Globus pallidus (tissue), 1 donor: ENCODE data around the gene ANGEL2.
"Not testable (repeated sequence)": the region's sequence is repeated elsewhere in the genome, so short reads cannot be mapped to it uniquely, and the experiment has no call there.

Source experiments
- DNase-seq: peaks from one replicate; pipeline ENCODE4 v3.0.0-alpha.2; 2015; ENCODE audit warnings: low spot score

Gene ANGEL2, protein sequence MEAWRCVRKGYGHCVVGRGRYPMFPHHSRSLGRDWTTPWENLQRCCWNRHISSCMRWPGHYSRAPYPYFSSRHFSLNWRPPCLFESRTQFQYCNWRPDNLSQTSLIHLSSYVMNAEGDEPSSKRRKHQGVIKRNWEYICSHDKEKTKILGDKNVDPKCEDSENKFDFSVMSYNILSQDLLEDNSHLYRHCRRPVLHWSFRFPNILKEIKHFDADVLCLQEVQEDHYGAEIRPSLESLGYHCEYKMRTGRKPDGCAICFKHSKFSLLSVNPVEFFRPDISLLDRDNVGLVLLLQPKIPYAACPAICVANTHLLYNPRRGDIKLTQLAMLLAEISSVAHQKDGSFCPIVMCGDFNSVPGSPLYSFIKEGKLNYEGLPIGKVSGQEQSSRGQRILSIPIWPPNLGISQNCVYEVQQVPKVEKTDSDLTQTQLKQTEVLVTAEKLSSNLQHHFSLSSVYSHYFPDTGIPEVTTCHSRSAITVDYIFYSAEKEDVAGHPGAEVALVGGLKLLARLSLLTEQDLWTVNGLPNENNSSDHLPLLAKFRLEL

DNA sequence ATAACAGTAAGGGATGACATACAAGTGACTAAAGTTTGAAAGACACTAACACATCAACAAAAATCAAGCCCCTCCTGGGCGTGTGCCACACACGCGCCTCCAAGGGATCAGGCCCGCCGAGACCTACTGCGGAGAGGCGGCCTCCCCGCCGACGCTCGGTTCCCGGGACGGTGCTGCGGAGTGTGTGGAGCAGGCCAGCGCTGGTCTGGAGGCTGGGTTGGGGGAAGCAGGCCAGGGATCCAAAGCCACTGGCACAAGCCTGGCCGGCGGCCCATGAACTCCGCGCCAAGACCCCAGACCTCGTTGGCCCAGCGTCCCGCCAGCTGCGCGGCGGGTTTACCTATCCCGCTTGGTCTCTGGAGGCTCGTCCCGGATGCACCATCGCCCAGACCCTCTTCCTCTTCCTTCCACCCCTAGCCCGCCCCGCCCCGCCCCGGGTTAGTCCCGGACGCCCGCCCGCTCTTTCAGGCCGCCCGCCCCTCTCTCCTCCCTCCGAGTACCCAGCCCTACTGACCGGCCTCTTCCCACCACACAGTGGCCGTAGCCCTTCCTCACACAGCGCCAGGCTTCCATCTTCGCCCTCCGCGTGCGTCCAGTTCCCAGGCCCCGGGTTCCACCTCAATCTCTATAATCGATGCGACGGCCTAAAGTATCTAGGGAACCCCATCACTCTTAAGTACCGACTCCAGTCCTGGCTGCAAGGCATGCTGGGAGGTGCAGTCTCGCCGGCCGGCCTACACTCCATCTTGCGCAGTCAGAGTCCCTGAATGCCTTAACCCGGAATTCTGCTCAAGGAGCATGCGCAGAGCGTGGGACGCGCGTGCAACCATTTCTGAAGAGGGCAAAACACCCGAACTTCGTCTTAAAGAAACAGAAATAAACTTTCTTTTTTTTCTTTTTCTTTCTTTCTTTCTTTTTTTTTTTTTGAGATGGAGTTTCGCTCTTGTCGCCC, at the start of gene ANGEL2:
TSS of gene ANGEL2 (minus strand) at position 769 of the 952 bp plus-strand sequence. CDS start at position 573, 196 bp downstream.
- peak; percentile 98 for DNase-seq

DNA sequence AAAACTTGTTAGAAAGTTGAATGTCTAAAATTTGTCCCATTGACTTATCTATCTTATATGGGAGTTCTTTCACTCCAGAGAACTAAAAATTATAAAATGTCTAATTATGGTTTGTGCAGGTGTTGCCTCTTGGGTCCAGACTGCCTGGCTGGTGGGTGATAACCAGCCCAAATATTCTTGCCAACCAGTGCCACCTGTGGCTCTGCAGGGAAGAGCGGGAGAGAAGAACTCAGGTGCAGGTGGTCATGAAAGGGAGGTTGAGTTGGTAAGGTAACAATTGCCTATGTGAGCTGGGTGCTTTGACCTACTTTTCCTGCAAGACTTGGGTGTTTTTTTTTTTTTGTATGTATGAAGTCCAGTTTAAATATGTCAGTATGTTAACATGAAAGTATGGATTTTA, 45.6 kb upstream of the ANGEL2 start:
- no peak for DNase-seq

DNA sequence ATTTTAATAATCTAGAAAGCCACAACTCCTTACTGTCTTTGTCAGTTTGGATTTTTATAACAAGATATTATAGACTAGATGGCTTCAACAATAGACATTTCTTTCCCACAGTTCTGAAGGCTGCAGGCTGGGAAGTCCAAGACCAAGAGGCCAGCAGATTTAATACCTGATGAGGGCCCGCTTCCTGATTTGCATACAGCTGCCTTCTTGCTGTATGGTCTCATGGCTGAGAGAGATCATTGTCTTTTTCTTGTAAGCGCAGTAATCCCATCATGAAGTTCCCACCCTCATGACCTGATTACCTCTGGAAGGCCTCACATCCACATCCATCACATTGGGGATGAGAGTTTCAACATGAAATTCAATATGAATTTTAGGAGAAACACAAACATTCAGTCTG, 45.2 kb upstream of the ANGEL2 start:
- no peak for DNase-seq

DNA sequence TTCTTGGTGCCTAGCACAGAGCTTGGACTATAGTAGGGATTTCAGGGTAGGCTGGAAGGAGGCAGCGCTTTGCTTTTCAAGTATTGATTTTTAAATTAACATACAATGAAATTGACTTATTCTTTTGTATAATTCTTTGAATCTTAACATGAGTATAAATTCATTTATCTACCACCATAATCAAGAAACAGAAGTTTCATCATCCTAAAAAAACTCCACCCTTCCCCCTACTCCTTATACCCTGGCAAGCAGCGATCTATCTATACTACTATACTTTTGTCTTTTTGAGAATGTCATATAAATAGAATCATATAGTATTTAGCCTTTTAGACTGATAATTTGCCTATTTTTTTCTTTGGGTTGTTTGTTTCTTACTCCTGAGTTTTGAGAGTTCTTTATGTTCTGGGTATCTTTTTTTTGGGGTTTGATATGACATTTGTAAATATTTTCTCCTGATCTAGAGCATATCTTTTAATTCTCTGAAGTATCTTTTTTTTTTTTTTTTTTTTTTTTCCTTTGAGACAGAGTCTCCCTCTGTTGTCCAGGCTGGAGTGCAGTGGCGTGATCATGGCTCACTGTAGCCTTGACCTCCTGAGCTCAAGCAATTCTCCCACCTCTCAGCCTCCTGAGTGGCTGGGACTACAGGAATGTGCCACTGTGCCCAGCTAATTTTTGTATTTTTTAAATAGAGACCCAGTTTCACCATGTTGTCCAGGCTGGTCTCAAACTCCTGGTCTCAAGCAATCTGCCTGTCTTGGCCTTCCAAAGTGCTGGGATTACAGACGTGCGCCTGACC, 41.8 kb upstream of the ANGEL2 start:
- DNase-seq: no peak

DNA sequence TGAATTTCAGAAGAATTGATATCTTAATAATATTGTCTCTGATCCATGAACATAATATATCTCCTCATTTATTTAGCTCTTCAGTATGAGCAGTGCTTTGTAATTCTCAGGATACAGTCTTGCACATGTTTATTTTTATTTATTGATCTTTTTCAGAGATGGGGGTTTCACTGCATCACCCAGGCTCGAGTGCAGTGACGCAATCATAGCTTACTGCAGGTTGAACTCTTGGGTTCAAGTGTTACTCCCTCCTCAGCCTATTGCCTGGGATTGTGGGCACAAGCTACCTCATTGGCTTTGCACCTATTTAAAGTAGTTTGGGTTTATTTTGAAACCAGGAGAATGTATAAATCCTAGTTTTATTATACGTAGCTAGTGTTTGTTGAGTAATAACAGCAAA, 40.1 kb upstream of the ANGEL2 start:
- no peak for DNase-seq

DNA sequence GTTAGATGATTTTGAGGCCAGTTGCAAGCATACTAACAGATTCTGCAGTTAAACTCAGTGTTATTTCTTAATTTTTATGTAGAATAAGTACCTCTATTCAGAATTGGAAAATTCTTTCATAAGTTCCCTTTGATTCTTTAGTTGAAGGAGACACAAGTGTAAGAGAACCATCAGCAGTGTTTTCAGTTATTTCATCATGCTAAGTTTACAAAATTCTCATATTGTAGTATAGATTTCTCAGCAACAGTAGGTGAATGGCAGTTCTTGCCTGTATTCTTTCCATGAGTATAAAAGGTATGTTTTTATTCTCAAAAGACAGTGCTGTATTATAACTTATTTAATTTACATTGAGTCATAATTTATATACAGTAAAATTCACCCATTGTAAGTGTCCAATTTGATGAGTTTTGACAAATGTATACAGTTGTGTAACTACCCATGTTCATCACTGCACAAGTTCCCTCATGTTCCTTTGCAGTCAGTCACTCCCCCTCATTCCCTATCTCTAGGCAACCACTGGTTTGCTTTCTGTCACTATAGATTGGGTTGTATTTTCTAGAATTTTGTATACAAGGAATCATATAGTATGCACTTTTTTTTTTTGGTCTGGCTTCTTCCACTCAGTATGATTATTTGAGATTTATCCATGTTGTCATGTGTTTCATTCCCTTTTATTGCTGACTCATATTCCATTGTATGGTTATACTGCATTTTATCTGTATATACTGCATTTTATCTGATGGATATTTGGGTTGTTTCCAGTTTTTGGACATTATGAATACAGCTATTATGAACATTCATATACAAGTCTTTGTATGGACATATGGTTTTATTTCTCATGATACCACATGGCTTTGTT, 39.3 kb upstream of the ANGEL2 start:
- DNase-seq: no peak

DNA sequence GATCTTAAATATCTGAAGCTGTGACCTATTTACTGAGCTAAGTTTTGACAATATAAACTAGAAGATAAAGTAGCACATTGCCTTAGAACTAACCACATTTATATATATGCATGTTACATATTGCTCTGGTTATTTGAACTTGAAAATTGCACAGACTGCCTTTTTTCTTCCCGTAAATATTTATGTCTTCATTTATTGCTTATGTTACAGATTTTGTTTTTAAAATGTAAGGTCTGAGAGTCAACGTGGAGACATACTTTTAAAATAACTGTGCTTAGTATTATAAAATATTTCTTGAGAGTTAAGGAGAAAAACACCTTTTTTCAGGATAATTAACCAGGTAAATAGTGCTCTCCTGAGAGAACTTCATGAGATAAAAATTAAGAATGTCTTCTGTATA, 38.5 kb upstream of the ANGEL2 start:
- DNase-seq: no peak

DNA sequence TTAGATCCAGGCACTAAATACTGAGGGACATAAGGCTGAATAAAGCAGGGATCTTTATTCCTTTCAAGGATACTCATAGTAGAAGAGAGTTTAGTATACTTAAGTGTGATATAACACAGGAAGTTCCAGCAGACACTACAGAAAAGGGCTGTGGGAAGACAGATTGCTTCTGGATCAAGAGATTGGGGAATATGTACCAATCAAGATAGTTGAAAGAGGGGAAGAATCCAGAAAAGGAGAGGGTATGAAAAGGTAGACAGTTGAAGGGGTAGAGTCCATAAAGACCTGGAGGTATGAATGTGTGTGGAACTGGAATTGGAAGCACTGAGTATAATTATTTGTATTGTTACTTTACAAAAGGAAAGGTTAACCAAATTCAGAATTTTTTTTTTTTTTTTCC, 37.8 kb upstream of the ANGEL2 start:
- DNase-seq: no peak

DNA sequence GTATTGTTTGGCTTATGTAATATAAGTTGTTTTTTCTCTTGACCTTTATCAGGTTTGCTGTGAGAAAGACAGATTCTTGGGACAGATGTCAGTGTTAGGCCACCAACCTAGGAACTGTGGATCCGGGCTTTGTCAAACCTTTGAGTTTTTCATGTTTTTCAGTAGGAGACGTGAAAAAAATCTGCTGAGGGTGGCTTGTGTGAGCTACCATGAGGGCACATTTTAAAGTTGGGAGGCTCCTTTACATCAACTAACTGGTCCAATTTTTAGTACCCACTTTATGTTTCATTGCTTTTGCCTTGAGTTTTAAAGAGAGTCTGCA, 36.2 kb upstream of the ANGEL2 start:
- no peak for DNase-seq

DNA sequence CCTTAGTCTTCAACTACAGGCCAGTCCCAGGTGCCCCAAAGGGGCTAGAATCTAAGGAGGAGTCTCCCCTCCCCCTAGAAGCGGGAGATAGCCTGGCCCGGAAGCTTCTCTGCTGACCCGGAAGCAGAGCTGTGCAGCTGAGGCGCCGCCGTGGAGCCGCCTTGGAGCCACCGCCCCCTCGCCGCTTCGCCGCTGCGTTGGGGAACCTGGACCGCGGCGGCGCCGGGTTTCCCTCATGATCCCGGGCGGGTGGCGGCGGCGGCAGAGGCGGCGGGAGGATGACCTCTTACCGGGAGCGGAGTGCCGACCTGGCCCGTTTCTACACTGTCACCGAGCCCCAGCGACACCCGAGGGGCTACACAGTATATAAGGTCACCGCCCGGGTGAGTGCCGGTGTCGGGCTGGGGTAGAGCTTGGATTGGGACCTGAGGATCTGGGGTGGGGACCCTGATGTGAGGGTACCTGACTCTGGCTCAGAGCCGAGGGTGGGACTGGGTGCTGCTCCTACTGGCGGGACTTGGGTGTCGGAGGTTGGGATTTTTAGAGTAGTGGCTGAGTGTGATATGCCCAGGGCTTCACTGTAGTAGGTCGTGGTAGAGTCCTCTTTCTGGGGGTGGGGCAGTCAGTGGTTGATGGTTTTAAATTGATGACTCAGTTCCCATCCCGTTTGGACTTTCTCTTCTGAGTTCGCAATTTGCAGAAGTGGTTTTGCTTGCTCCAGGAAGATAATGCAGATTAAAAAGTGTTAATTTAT, 35.6 kb upstream of the ANGEL2 start, which contains the start of gene RPS6KC1:
TSS of gene RPS6KC1 (plus strand) at position 115 of the 754 bp plus-strand sequence. CDS start at position 279, 164 bp downstream.
- peak; percentile 83 for DNase-seq

DNA sequence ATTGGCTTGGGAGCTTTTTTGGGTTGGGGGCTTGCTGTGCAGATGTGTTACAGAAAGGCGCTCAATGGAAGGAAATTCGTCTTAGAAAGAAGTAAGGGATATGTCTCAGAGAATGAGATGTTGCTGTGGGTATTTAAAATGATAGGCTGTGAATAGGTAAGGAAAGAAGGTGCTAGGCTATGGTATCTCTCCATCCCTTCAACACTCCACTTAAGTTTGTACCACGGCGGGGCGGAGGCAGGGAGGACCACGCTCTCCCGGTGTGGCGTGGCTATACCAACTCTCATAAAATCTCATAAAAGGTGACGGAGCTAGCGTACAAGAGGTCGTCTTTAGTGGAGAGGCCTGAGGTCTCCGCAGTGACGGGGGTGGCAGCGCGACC, 35.1 kb upstream of the ANGEL2 start:
- DNase-seq: no peak

DNA sequence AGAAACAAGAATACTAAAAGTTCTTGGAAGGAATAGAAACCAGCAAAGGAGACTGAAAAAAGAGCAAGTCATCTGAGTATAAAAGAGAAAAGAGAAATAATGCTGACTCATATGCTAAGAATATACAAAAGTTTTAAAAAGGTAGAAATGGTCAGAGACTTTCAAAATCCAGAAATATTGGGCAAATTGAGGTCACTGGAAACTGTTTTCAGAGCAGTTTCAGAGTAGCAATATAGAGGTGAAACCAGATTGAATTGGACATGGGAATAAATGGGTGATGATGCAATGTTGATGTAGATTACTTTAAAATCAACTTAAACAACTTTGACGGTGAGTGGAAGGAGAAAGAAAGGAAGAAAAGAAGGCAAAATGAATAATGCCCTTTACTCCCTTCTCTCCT, 33.6 kb upstream of the ANGEL2 start:
- DNase-seq: no peak

DNA sequence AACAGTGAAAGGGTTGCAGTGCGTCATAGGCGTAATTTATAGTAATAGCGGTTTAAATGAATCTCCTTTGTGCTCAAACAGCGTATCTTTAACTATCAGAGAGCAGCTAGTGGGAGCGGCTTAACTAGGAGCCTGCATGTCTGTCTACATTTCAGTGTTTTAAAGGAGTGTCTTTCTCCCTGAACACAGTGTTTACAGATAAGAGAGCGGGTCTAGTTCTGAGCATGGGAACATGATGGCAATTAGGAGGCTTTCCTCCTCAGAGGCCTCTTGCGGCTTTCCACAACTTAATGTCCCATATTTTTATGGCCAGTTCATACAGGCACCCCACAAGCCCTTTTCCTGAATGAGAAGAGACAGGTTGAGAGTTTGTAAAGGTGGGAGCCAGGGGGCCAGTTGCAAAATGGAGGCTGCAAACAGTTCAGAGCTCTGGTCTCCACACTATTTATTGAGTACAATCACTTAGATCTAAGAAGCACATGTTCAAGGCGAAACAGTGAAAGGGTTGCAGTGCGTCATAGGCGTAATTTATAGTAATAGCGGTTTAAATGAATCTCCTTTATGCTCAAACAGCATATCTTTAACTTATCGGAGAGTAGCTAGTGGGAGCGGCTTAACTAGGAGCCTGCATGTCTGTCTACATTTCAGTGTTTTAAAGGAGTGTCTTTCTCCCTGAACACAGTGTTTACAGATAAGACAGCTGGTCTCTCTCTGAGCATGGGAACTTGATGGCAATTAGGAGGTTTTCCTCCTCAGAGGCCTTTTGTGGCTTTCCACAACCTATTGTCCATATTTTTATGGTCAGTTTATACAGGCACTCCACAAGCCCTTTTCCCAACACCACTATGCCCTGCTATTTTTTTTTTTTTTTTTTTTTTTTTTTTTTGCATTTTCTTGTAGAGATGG, 29.9 kb upstream of the ANGEL2 start:
- DNase-seq: not testable (repeated sequence)

DNA sequence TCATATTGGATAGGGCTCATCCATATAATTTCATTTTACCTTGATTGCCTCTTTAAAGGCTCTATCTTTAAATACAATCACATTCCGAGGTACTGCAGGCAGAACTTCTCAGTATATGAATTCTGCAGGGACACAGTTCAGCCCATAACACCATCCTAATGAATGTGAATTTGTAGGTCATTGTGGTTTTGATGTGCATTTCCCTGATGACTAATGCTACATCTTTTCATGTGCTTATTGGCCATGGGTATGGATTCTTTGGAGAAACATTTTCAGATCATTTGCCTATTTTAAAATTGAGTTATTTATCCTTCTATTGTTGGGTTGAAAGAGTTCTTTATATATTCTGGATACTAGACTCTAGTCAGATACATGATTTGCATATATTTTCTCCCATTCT, 25.8 kb upstream of the ANGEL2 start:
- no peak for DNase-seq

DNA sequence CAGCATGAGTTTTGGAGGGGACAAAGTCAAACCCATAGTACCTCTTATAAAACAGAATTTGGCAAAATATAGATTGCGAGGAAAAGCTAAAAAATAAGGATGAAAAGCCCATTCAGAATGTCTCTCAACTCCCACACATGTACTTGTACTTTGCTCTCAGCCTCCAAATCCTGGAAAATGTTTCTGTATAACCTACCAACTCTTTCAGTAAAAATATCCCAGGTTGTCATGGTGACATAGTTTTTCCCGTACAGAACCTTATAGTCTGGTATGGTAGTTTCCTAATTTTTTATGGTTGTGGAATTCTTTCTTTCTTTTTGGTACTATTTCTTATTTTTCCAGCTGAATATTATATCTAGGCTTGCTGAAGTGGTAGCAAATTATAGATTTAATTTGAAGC, 19.9 kb upstream of the ANGEL2 start:
- DNase-seq: no peak

DNA sequence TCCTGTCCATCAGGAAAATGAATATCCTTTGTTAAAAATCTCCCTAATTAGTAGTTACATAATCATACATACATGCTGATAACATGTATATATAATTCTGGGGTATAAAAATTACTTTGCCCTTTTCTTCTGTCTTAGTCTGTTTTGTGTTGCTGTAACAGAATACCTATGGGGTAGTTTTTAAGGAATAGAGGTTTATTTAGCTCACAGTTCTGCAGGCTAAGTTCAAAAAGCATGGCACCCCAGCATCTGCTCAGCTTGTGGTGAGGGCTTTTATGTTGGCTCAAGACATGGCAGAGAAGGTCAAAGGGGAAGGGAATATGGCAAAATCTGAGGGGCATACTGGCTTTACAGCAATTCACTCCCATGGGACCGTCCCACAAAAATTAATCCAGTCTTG, 19.0 kb upstream of the ANGEL2 start:
- DNase-seq: no peak

DNA sequence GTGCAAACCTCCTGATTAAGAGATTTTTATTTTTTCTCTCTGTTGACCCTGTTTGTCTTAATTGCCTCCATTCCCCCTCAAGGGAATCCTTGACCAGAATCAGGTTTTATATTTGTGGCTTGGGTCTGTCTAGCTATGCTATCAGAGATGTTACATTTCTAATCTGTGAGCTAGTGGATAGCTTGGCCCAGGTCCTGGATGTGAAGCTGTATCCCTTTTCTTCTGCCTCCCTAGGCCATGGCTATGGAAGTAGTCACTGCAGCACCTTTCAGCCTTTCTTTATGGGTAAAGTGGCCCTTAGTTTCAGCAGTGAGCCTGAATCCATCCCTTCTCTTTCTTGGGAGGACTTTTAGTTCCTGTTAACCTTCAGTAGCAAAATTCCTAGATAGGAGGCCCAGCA, 17.0 kb upstream of the ANGEL2 start:
- DNase-seq: no peak

DNA sequence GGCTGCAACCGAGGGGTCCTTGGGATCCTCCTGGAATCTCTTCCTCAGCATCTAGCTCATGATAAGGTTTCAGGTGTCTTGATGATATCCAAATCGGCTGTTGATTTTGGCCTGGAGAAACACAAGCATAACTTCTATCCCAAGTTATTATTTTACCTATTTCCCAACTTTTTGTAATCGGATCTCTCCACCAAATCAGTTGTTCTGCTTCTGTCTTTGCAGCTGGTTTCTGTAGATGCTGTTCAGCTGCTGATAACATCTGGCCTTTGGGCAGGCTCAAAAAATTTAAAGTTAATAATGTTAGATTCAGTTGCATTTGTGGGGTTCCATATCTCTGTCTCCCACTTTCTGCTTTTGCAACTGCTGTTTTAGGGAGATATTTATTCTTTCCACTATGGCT, 11.4 kb upstream of the ANGEL2 start:
- DNase-seq: not testable (repeated sequence)

DNA sequence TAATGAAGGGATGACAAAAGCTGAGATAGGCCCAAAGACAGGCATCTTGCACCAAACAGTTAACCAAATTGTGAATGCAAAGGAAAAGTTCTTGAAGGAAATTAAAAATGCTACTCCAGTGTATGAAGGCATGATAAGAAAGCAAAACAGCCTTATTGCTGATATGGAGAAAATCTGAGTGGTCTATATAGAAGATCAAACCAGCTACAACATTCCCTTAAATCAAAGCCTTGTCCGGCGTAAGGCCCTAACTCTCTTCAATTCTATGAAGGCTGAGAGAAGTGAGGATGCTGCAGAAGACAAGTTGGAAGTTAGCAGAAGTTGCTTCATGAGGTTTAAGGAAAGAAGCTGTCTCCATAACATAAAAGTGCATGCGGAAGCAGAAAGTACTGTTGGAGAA, 4.3 kb upstream of the ANGEL2 start:
- DNase-seq: no peak
